Glutamatergic neuron (in vitro differentiated cells): ENCODE results near the gene NR3C2. TPM values are rescaled to one million over a fixed set of nuclear protein-coding genes. Genes with fewer than 3 reads are reported as not detected.

Experiments
- DNase-seq: peaks from one replicate; pipeline ENCODE4 v3.0.0; 2022
- H3K27ac Mint-ChIP-seq: one replicate; pipeline ENCODE4 v1.8.0; 2020; ENCODE audit warnings: mild to moderate bottlenecking, mixed read lengths, inconsistent platforms; ENCODE audit not compliant: unreplicated experiment
- H3K27me3 Mint-ChIP-seq: one replicate; pipeline ENCODE4 v1.8.0; 2020; ENCODE audit warnings: mild to moderate bottlenecking, moderate library complexity, mixed read lengths, inconsistent platforms; ENCODE audit not compliant: unreplicated experiment
- H3K36me3 Mint-ChIP-seq: one replicate; pipeline ENCODE4 v1.8.0; 2020; ENCODE audit warnings: mild to moderate bottlenecking, mixed read lengths, inconsistent platforms; ENCODE audit not compliant: unreplicated experiment
- H3K4me1 Mint-ChIP-seq: one replicate; pipeline ENCODE4 v1.8.0; 2020; ENCODE audit warnings: mild to moderate bottlenecking, low read depth, mixed read lengths, inconsistent platforms; ENCODE audit not compliant: unreplicated experiment
- H3K4me3 Mint-ChIP-seq: one replicate; pipeline ENCODE4 v1.8.0; 2020; ENCODE audit warnings: mild to moderate bottlenecking, mixed read lengths, inconsistent platforms; ENCODE audit not compliant: unreplicated experiment
- H3K9me3 Mint-ChIP-seq: one replicate; pipeline ENCODE4 v1.8.0; 2020; ENCODE audit warnings: mild to moderate bottlenecking, moderate library complexity, mixed read lengths, inconsistent platforms; ENCODE audit not compliant: unreplicated experiment
- total RNA-seq: library from RNA; stranded (reverse); fragmentation: NEBNext Ultra II Directional; extraction: Animal tissue kit (Norgen Biotek cat#: 25700); gene quantifications from one replicate; pipeline ENCODE4 v1.2.1, GENCODE V29; 2021; ENCODE audit not compliant: unreplicated experiment
- TF ChIP-seq, protein P1 (sequence below): fragments of 200-600 bp; sonication (generic); IDR thresholded peaks from one replicate; pipeline ENCODE4 v1.5.0; 2021; ENCODE audit not compliant: partially characterized antibody, unreplicated experiment

NR3C2 gene
- total RNA-seq, 1 donor from 2014 or later, result 0.29 TPM

DNA sequence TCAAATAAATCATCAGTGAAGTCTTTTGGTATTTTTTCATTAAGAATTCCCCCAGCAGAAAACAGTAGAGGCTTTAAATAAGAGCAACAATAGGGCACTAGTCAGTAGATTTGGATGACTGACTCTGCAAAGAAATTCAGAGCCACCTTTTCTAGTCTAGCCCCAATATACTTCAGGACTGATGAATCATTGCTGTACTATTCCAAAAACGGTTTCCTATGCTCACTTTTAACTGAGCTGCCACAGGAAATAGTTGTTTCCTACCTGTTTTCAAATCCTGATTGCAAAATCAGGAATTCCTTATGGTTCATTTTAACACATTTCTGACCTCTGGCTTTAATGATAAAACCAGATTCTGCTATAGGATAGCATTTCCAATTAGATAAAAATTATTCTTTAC is 171.6 kb downstream of the NR3C2 start:
- H3K36me3 Mint-ChIP-seq, result no peaks in the 10 kb centered on the region
- no peaks in the 10 kb centered on the region for H3K4me1 Mint-ChIP-seq
- TF ChIP-seq, protein P1, sequence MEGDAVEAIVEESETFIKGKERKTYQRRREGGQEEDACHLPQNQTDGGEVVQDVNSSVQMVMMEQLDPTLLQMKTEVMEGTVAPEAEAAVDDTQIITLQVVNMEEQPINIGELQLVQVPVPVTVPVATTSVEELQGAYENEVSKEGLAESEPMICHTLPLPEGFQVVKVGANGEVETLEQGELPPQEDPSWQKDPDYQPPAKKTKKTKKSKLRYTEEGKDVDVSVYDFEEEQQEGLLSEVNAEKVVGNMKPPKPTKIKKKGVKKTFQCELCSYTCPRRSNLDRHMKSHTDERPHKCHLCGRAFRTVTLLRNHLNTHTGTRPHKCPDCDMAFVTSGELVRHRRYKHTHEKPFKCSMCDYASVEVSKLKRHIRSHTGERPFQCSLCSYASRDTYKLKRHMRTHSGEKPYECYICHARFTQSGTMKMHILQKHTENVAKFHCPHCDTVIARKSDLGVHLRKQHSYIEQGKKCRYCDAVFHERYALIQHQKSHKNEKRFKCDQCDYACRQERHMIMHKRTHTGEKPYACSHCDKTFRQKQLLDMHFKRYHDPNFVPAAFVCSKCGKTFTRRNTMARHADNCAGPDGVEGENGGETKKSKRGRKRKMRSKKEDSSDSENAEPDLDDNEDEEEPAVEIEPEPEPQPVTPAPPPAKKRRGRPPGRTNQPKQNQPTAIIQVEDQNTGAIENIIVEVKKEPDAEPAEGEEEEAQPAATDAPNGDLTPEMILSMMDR, result no peak
- H3K27me3 Mint-ChIP-seq, result no peaks in the 10 kb centered on the region
- H3K9me3 Mint-ChIP-seq, result no peaks in the 10 kb centered on the region
- H3K27ac Mint-ChIP-seq, result no peak overlapping the region
- DNase-seq, result no peak
- no peak overlapping the region for H3K4me3 Mint-ChIP-seq

DNA sequence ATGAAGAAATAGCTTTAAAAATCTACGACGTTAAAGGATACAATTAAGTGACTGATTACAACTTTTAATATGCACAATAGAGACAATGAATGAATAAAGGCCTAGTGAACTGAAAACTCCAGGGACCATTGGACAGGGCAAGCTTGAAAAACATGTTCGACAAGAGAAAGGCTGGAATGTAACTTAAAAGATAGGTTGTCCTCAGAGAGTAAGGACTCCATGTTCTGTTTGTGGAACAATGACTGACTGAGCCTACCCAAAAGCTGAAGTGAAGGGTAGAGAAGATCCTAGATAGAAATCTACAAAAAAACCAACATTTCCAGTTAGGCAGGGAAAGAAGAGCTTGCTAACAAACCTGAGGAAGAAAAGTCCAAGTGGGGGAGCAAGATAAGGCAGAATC is 173.4 kb downstream of the NR3C2 start:
- Mint-ChIP-seq H3K36me3 (no peaks in the 10 kb centered on the region), H3K9me3 (peaks cover under 1% of the 10 kb centered on the region), H3K4me1 (peaks cover 1% of the 10 kb centered on the region), H3K4me3 (no peak overlapping the region), H3K27ac (no peak overlapping the region), H3K27me3 (no peaks in the 10 kb centered on the region)
- DNase-seq, result no peak
- TF ChIP-seq, protein P1, result no peak

DNA sequence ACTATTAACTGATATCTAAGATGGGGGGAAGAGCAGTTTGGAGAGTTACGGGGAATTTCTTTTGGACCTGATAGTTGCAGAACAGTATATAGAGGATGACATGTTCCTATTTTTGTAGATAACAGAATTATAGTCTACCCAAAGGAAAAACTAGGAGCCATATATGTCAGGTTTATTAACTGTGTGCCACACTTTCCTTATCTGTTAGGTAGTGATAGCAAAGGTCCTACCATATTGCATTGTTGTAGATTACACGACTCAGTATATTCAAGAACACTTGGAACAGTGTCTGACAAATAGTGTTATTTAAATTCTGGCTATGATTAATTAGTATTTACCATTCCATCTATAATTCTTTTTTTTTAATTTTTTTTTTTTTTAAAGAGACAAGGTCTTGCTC is 175.3 kb downstream of the NR3C2 start:
- Mint-ChIP-seq H3K27me3 (no peaks in the 10 kb centered on the region), H3K36me3 (no peaks in the 10 kb centered on the region), H3K9me3 (peaks cover 6% of the 10 kb centered on the region), H3K27ac (no peak overlapping the region), H3K4me3 (no peak overlapping the region), H3K4me1 (peaks cover 4% of the 10 kb centered on the region)
- TF ChIP-seq, protein P1, result no peak
- DNase-seq, result no peak

DNA sequence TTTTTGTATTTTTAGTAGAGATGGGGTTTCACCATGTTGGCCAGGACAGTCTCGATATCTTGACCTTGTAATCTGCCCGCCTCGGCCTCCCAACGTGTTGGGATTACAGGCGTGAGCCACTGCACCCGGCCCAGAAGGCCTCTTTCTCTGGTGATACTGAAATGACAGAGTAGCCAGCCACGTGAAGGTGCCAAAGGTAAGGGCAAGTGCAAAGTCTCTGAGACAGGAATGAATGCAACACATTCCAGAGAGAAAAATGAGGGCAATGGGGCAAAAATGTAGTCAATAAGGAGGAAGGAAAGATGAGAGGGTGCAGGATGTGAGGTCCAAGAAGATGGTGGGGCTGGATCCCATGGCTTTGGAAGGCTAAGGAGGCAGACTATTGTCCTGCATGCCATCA is 176.0 kb downstream of the NR3C2 start:
- no peaks in the 10 kb centered on the region for H3K27me3 Mint-ChIP-seq
- no peak overlapping the region for H3K4me3 Mint-ChIP-seq
- DNase-seq, result no peak
- H3K36me3 Mint-ChIP-seq, result no peaks in the 10 kb centered on the region
- TF ChIP-seq, protein P1, result no peak
- peaks cover 4% of the 10 kb centered on the region for H3K4me1 Mint-ChIP-seq
- H3K27ac Mint-ChIP-seq, result no peak overlapping the region
- peaks cover 6% of the 10 kb centered on the region for H3K9me3 Mint-ChIP-seq

DNA sequence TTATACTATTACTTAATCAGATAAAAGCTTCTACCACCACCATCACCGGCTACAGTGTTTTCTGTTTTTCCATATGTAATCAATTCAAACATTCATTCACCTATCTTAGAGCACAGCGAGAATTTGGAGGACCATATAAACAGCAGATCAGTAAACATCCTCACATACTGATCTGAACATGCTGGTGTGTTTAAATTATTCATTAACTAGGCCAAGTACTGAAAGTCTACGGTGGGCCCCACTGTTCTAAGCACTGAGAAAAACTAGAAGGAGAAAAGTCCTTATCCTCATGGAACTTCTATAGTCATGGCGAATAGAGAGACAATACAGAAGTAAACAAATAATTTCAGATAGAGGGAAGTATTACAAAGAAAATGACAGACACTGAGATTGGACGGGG is 176.6 kb downstream of the NR3C2 start:
- no peak overlapping the region for H3K27ac Mint-ChIP-seq
- DNase-seq, result no peak
- TF ChIP-seq, protein P1, result no peak

More for the DNA sequence above, 176.6 kb downstream of the NR3C2 start:
- H3K4me3 Mint-ChIP-seq, result no peak overlapping the region
- H3K36me3 Mint-ChIP-seq, result no peaks in the 10 kb centered on the region
- H3K9me3 Mint-ChIP-seq, result peaks cover 6% of the 10 kb centered on the region
- no peaks in the 10 kb centered on the region for H3K27me3 Mint-ChIP-seq
- peaks cover 4% of the 10 kb centered on the region for H3K4me1 Mint-ChIP-seq
